Mesenteric fat pad (tissue), 1 donor: Measurements from ENCODE around the gene CMTM1. TPM values are rescaled to one million over a fixed set of nuclear protein-coding genes. Genes with fewer than 3 reads are reported as not detected.

Experiments used
- DNase-seq: peaks from one replicate; pipeline ENCODE4 v3.0.0-alpha.2; 2020; ENCODE audit warnings: low spot score
- total RNA-seq: library from RNA; stranded (reverse); fragmentation: NEBNext Ultra II Directional; extraction: Animal tissue kit (Norgen Biotek cat#: 25700); gene quantifications from one replicate; pipeline ENCODE4 v1.2.1, GENCODE V29; 2021
- donor health status: DM: yes; HTN: yes; CAD: no.

CMTM1 gene
- total RNA-seq, 1 donor from 2014 or later: 6.4 TPM

DNA sequence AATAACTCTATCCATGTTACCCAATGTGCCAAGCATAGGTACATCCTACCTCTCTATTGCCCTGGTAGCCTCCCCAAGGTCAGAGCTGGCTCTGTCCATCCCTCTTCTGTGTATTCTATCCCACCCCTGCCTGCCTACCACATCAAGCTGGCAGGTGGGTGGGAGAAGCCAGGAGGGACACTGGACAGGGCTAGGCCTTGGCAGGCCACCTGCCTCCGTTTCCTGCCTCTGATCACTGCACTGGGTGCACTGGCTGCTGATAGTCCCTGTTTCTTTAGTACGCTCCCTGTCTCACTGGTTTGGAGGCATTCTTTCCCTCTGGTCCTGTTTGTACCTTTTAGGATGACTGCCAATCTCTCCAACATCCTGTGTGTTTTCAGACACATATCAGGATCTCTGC lies 29.0 kb upstream of the CMTM1 start:
- DNase-seq: no peak

DNA sequence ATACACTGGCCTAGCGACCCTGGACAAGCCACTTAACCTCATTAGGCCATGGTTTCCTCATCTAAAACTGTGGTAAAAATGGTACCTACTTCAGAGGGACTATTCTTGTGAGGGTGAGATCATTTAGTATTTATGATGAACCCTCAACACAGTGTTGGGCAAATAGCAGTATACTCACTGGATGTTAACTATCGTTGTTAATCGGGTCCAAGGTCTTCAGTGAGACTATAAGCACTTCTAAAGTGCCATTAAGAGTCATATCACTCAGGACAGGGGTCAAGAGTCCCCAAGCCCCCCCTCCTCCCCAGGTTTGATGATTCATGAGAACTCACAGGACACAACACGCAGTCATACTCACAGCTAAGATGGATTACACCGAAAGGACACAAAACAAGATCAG lies 27.3 kb upstream of the CMTM1 start:
- no peak for DNase-seq

DNA sequence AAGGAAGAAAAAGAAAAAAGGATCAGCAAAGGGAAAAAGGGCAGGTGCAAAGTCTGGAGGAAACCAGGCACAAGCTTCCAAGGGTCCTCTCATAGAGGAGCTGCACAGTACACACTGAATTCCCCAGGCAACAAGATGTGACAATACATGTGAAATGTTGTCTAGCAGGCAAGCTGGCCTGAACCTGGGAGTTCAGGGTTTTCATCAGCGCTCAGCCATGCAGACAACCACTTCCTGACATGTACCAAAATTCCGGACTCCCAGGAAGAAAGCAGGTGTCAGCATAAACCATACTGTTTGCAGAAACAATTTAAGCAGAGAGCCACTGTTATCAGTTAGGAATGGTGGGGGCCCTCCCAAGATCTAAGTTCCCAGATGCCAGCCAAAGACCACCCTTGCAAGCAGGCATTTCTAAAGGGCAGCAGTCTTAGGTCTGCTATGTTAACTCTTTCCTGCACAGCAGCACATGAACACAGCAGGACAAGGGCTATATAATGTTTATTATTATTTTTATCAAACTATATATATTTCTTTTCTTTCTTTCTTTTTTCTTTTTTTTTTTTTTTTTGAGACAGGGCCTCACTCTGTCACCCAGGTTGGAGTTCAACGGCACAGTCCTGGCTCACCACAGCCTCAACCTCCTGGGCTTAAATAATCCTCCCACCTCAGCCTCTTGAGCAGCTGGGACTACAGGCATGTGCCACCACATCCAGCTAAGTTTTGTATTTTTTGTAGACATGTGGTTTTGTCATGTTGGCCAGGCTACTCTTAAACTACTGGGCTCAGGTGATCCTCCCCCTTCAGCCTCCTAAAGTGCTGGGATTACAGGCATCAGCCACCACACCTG lies 26.4 kb upstream of the CMTM1 start:
- no peak for DNase-seq

DNA sequence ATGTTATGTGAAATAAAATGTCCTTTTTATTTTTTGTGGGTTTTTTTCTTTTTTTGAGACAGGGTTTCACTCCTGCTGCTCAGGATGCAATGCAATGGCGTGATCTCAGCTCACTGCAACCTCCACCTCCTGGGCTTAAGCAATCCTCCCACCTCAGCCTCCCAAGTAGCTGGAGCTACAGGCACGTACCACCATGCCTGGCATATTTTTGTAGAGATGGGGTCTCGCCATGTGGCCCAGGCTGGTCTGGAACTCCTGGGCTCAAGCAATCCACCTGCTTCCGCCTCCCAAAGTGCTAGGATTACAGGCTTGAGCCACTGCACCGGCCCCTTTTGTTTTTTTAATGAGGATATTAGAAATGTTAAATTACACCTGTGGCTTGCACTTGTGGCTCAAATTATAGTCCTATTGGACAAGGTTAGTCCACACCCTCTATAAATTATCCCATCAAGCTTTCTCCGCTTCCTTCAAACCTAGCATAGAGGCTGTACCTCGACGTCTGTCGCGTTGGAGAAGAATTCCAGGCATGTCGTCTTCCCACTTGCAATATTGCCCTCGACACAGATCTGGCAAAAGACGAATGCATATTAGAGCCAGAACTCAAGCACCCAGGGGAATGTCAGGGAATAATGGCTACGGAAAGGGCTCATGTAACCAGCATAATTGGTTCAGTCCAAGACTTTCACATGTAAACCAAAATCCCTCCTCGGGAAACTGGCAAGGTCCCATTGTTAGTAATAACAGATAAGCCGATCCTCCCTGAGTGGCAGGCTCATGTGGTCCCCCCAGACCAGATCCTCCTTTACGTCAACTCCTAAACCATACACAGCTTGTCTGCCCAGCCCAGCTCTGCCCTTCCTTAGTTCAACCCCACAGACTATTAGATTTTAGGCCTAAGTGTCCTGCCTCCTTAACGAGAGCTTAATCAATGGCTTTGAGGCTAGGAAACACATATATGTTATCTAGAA lies 24.6 kb upstream of the CMTM1 start:
- no peak for DNase-seq

DNA sequence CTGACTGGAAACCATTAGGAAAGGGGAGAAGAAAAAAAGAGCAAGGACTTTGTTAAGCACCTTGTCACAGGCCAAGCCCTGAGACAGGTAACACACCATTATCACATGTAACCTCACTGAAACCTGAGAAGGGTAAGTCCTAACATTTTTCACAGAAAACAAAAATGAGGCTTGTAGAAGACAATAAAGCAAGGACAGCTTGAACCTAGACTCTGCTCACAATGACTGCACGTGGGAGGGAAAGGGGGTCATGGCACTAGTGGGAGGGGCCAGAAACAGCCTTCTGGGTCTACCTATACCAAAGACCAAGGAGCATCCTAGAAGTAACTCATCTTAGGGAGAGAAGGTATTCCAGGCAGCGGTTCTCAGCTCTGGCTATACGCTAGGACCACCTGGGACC lies 23.8 kb upstream of the CMTM1 start:
- DNase-seq: no peak

DNA sequence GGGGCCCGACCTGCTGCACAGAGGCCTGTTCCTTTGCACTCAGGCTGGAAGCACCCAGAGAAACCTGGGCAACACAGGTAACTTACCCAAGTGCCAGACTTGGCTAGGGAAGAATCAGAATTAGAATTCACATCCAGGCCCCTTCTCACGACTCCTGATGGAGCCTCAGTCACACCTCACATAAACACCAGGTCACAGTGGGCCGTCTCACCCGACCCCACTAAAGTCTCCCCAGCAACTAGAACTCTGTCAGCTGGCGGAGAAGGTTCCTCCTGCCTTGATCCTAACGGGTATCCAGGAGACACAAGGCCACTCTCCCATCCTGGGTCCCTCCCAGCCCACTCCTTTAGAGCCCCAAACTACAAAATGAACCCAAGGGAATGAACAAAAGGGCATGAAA lies 22.7 kb upstream of the CMTM1 start:
- no peak for DNase-seq

DNA sequence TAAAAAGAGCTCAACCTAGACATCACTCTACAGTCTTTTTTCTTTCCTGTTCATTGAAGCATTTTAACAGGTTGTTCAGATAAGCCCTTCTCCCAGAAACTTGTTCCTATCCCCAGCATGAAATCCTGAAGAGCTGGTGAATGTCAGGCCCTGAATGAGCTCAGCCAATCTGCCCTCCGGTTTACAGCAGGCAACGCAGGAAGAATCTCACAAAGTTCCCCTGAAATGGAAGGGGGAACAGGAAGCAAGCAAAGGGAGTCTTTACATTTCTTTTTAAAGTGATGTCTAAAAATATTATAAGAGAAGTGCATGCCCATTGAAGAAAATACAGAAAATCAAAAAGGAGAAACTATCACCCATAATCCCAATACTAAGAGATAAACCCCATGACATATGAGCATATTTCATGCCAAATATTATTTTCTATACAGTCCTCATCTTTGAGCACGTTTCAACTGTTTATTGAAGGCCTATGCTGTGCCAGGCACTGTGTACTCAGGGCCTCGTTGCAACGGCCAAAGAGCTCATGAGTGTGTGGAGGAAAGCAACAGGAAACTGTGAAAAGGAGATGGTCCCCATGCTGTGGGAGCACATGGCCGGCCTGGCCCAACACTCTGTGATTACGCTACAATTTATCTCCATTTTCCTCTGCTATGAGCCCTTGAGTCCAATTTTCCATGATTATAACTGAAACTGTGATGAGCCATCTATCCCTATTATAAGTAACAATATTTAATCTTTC lies 22.1 kb upstream of the CMTM1 start:
- no peak for DNase-seq

DNA sequence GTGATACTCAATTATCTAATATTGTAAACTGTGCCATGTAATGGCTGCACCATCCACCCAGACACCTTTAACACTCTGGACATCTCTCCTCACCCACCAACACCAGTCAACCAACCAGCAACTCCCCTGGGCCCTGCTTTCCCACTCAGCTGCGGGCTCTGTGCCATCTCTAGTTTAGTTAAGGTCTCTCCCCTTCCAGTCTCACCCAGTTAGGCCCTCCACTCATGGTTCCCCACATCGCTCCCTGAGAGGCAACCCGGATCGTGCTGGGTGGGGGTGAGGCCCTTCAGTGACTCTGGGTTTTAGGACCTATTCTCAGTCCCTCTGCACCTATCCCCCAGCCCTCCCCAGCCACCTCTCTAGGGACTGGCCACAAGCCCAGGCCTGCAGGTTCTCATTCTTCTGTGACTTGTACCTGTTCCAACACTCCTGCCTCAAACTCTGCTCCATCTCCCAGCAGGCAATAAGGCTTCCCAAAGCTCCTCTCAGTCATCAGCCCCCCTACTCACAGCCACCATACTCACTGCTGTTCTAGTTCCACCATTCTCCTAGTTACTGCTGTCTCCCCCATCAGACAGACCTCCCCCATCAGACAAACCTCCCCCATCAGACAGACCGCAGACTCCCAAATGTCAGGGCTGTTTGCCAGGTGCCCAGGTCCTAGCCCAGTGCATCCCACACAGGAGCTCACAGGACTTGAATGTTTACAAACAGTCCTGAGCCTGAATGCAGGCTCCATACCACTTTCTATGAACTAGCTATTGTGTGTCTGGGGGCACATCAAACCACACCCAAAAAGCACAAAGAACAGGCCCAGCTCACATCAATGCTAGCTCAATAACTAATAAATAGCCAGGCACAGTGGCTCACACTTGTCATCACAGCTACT lies 18.9 kb upstream of the CMTM1 start:
- DNase-seq: no peak

DNA sequence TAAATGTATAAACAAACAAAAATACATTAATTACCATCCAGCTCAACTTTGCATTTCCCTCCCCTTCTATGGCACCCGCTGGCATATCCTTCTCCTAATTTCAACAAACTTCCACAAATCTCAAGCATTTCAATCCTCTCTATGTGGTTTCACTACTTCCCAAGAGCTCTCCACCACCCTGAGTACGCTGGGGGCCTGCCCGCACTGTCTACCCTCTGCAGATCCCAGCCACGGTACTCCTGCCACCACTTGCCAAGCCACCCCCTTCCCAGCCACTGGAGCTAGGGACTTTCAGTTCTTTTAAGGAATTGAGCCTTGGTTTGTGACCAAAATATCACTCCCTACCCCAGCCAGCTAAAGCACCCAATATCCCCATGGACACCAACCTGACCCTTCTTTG lies 18.2 kb upstream of the CMTM1 start:
- no peak for DNase-seq

DNA sequence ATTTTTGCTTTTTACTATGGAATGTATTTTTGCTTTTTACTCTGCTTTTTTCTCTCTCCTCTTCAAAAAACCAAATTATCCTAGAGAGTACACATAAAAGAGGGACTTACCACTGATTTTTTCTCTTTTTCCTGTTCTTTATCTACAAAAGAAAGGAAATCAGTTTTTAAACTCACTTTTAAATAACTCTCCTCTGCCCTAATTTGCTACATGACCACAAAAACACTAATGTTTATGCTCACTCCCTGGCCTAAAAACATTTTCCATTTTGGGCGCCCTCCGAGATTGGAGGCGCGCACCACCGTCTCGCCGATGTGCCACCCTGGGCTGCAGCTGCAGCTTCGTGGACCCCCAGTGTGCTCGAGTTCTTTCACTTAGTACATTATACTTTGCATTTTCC lies 17.4 kb upstream of the CMTM1 start:
- no peak for DNase-seq

DNA sequence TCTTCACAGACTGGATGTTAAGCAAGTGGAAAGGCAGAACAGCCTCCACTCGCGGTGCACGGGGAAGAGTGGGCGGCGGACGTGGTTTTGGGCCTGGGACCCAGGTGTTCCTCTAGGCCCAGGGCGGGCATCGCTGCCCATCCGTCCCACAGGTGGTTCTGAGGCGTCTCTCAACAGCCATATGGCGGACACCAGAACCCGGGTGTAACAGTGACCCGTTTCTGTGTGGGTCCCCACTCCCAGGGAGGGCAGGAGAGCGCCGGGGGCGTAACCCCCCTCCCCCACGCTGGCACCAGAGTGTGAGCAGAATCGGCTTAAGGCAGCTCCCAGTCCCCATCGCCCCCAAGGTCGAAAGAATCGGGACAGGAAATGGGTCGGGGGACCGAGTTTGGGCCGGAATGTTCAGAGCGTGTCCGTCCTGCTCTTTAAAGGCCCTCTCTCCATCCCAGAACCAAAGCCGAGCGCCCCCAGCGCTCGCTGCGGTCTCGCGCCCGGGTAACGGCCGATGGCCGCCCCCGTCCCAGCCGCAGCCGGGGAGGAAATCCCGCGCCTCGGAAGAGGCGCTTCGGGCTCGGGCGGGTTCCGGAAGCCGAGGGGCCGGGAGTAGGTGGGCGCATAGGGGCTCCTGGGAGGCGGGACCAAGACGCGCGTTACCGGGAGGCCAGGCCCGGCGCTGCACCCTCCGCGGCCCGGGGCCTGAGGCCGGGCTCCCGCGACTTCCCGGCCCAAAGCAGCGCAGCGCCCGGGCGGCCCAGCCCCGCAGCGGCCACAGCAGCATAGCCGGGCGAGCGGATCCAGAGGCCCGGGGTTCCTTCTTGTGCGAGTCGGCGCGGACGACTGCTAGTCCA lies 16.7 kb upstream of the CMTM1 start, which contains the start of gene TK2:
TSS of gene TK2 (minus strand) at position 839 of the 848 bp plus-strand sequence. CDS start at position 778, 61 bp downstream.
- DNase-seq: no peak

DNA sequence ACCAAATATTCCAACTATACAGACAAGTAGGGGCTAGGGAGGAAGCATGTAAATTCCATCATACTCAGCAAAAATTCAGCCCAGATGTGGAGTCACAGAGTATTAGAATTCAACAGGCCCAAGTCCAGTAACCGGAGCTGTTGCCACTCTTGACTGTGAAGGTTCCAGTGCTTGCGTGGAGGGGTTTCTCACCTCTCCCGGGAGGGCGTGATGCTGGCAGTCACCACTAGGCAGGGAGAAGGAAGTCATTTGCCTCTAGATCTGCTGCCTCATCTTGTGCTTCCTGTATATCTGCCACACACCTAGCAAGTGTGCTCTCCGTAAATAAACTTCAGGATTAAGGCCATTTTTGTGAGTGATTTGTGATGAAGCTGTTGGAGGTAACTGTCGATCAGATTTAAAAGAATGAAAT lies 14.9 kb upstream of the CMTM1 start:
- no peak for DNase-seq

DNA sequence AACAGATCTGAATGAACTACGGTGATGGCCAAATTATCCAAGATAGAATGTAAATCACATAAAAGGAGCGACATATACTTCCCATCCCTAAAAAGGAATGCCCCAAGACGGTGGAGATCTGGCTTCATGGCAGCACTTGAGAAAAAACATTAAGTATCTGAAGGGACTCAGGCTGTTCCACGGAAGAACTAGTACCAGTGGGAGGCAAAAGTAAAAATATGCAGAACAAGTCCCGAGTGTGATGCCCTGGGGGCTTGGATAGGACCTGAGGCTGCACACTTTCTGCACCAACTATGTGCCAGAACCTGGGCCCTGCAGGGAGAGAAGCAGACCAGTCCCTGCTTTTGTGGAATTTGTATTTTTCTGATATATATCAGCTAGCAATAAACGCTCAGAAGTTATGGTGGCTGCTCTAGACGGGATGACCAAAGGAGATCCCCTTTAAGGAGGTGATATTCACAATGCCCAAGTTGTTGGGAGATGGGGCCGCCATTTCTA lies 14.4 kb upstream of the CMTM1 start:
- DNase-seq: no peak

DNA sequence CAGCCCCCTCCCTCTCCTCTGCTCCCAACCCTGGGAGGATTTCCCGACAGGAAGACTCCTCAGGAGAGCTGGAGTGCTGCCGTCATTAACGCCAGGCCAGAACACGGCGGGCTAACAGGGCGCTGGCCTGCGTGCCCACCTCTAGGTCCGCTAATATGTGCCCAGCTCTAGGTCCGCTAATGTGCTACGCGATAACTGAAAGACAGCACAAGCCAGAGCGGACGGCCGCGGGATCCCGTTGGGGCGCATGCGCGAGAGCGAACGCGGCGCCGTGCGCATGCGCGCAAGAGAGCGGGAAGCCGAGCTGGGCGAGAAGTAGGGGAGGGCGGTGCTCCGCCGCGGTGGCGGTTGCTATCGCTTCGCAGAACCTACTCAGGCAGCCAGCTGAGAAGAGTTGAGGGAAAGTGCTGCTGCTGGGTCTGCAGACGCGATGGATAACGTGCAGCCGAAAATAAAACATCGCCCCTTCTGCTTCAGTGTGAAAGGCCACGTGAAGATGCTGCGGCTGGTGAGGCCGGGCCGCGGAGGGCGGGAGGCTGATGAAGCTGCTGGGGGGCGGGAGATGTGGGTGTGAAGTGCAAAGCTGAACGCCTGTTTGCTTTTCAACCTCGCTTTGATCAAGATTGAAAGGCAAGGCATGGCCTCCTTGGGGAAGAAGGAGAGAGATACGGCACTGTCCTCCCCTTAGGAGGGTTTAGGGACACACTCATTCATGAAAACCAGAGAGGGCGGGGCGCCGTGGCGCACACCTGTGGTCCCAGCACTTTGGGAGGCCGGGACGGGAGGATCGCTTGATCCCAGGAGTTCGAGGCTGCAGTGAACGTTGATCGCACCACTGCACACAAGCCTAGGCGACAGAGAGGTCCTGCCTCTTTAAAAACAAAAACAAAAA lies 13.7 kb upstream of the CMTM1 start, which contains the start of gene CKLF:
TSS of gene CKLF (plus strand) at position 291 of the 892 bp plus-strand sequence. CDS start at position 431, 140 bp downstream.
- peak; percentile 99 for DNase-seq

DNA sequence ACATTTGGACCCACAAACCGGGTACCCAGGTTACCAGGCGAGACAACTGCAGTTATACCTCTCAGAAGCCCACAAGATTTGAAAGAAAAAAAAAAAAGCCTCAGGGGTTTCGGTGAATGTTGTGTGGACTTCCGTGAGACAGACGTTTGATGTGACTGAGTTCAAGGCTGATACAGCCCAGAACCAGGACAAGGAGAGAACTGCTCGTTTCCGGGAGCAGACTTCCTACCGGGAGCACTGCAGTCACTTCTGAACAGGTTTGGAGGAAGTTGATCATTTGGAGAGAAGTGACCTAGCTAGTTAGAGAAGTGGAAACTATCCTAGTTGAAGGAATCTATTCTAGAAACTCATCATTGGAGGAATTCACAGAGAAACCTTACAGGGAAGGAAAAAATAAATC lies 13.0 kb upstream of the CMTM1 start:
- no peak for DNase-seq

DNA sequence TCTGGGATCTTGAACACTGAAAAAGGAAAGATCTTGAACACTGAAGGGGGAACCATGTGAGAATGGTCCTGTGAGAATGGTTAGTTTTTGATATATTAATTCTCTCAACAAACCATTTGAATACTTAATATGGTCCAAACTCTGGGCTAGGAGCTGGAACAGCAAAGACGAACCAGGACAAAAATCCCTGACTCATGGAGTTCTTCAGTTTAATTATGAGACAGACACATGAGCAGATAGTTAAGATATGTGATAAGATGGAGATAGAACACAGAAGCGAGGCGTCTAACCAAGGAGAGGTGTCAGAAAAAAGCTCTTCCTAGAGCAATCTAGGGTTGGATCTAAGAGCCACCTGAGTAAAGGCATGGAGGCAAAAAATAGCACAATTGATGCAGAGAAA lies 12.2 kb upstream of the CMTM1 start:
- DNase-seq: no peak

DNA sequence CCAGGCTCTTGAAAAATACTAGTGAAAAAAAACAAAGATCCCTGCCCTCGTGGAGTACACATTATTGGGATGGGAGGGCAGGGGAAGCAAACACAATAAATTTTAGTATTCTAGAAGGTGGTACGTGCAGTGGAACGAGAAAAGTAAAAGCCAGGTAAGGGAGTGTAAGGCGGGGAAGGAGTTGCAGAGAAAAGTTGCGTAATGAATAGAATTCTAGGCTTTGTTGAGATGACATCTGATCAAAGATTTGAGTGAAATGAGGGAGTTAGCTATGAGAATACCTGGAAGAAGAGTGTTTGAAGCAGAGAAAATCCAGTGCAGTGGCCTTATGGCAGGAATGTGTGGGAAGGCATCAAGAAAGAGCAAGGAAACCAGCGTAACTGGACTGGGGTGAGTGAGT lies 11.7 kb upstream of the CMTM1 start:
- no peak for DNase-seq

DNA sequence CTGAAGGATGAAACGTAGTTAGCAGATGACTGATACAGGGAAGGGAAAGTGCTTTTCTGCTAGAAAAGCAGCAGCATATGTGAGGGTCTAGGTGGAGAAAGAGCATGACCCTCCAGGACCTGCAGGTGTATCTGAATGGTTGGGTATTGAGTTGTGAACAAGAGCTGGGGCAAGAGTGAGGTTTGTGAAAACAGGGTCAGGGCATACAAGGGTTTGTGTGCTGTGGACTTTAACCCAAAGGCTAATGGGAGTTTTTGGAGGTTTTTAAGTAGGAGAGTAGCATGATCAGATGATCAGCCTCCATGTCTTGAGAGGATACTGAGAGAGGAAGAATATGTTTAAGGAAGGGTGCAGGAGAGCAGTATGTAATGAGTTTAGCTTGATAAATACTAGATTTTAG lies 6.1 kb upstream of the CMTM1 start:
- DNase-seq: no peak
